SJCRH30 (cell line): ENCODE data around the gene NKX2-2. TPM values are rescaled to one million over a fixed set of nuclear protein-coding genes. Genes with fewer than 3 reads are reported as not detected.

ENCODE experiments used
- DNase-seq, 2 experiments: peaks; one replicate each; pipeline ENCODE4 v3.0.0-alpha.2; 2015 to 2020
- H3K27ac ChIP-seq: fragments of 250-450 bp; sonication (Bioruptor Pico); 2 replicates; pipeline ENCODE4 v1.5.1; 2020; ENCODE audit warnings: mild to moderate bottlenecking, moderate library complexity
- H3K27me3 ChIP-seq: fragments of 250-450 bp; sonication (Bioruptor Pico); 2 replicates; pipeline ENCODE4 v1.5.1; 2020; ENCODE audit warnings: mild to moderate bottlenecking, moderate library complexity
- H3K36me3 ChIP-seq: fragments of 250-450 bp; sonication (Bioruptor Pico); 2 replicates; pipeline ENCODE4 v1.5.1; 2020; ENCODE audit warnings: mild to moderate bottlenecking, moderate library complexity
- H3K4me1 ChIP-seq: fragments of 250-450 bp; sonication (Bioruptor Pico); 2 replicates; pipeline ENCODE4 v1.5.1; 2020; ENCODE audit warnings: mild to moderate bottlenecking, moderate library complexity
- H3K4me3 ChIP-seq: fragments of 250-450 bp; sonication (Bioruptor Pico); 2 replicates; pipeline ENCODE4 v1.5.1; 2020; ENCODE audit warnings: mild to moderate bottlenecking, moderate library complexity
- H3K9me3 ChIP-seq: fragments of 250-450 bp; sonication (Bioruptor Pico); replicated peaks from 2 replicates; pipeline ENCODE4 v1.5.1; 2020; ENCODE audit warnings: mild to moderate bottlenecking, moderate library complexity
- total RNA-seq: library from RNA; depleted of rRNA; stranded (reverse); fragments of >200 nt; shearing (Covaris generic); gene quantifications from 2 replicates; pipeline ENCODE4 v1.2.3, GENCODE V29; 2014

NKX2-2 gene
- total RNA-seq, 1 experiment from 2014 or later: not detected

GRCh38 chr20:21516180-21516567, 2.3 kb upstream of the NKX2-2 start:
- no peaks in the 10 kb centered on the region for H3K9me3 ChIP-seq
- no peaks in the 10 kb centered on the region for H3K27me3 ChIP-seq
- no peak overlapping the region for H3K4me3 ChIP-seq
- no peak for DNase-seq
- no peaks in the 10 kb centered on the region for H3K4me1 ChIP-seq
- no peak overlapping the region for H3K27ac ChIP-seq
- no peaks in the 10 kb centered on the region for H3K36me3 ChIP-seq

GRCh38 chr20:21515300-21516179, 1.7 kb upstream of the NKX2-2 start:
- no peak for DNase-seq
- Histone ChIP-seq H3K4me3 (no peak overlapping the region), H3K27me3 (no peaks in the 10 kb centered on the region), H3K9me3 (no peaks in the 10 kb centered on the region), H3K4me1 (no peaks in the 10 kb centered on the region), H3K36me3 (no peaks in the 10 kb centered on the region), H3K27ac (no peak overlapping the region)

- Histone ChIP-seq H3K27ac (no peak overlapping the region), H3K4me1 (no peaks in the 10 kb centered on the region), H3K27me3 (no peaks in the 10 kb centered on the region), H3K4me3 (peak overlapping the region; percentile 32), H3K9me3 (no peaks in the 10 kb centered on the region), H3K36me3 (no peaks in the 10 kb centered on the region)
- no peak for DNase-seq
Measured at GRCh38 chr20:21514553-21515251, 838 bp upstream of the NKX2-2 start.

- Histone ChIP-seq H3K36me3 (no peaks in the 10 kb centered on the region), H3K9me3 (no peaks in the 10 kb centered on the region), H3K4me3 (no peak overlapping the region), H3K27ac (no peak overlapping the region), H3K27me3 (no peaks in the 10 kb centered on the region), H3K4me1 (no peaks in the 10 kb centered on the region)
- DNase-seq: no peak
Measured at GRCh38 chr20:21513181-21513663, 642 bp downstream of the NKX2-2 start.

GRCh38 chr20:21512634-21513180, 1.2 kb downstream of the NKX2-2 start:
- H3K27ac ChIP-seq: no peak overlapping the region
- H3K27me3 ChIP-seq: no peaks in the 10 kb centered on the region
- DNase-seq: no peak
- no peak overlapping the region for H3K4me3 ChIP-seq
- no peaks in the 10 kb centered on the region for H3K9me3 ChIP-seq
- no peaks in the 10 kb centered on the region for H3K36me3 ChIP-seq
- H3K4me1 ChIP-seq: no peaks in the 10 kb centered on the region

- DNase-seq: no peak
- H3K4me1 ChIP-seq: no peaks in the 10 kb centered on the region
- no peaks in the 10 kb centered on the region for H3K36me3 ChIP-seq
- no peaks in the 10 kb centered on the region for H3K9me3 ChIP-seq
- H3K4me3 ChIP-seq: no peak overlapping the region
- no peak overlapping the region for H3K27ac ChIP-seq
- no peaks in the 10 kb centered on the region for H3K27me3 ChIP-seq
Measured at GRCh38 chr20:21511850-21512633, 1.8 kb downstream of the NKX2-2 start.

- Histone ChIP-seq H3K36me3 (no peaks in the 10 kb centered on the region), H3K9me3 (no peaks in the 10 kb centered on the region), H3K27me3 (no peaks in the 10 kb centered on the region), H3K27ac (no peak overlapping the region), H3K4me1 (no peaks in the 10 kb centered on the region), H3K4me3 (no peak overlapping the region)
- DNase-seq: no peak
Measured at GRCh38 chr20:21511485-21511849, 2.4 kb downstream of the NKX2-2 start.

- Histone ChIP-seq H3K27me3 (no peaks in the 10 kb centered on the region), H3K9me3 (no peaks in the 10 kb centered on the region), H3K4me1 (no peaks in the 10 kb centered on the region), H3K27ac (no peak overlapping the region), H3K36me3 (no peaks in the 10 kb centered on the region), H3K4me3 (no peak overlapping the region)
- no peak for DNase-seq
Measured at GRCh38 chr20:21510414-21511384, 3.2 kb downstream of the NKX2-2 start.

- Histone ChIP-seq H3K4me1 (no peaks in the 10 kb centered on the region), H3K27ac (no peak overlapping the region), H3K36me3 (no peaks in the 10 kb centered on the region), H3K9me3 (no peaks in the 10 kb centered on the region), H3K27me3 (no peaks in the 10 kb centered on the region), H3K4me3 (no peak overlapping the region)
- DNase-seq: no peak
Measured at GRCh38 chr20:21509597-21510371, 4.1 kb downstream of the NKX2-2 start.

- Histone ChIP-seq H3K36me3 (no peaks in the 10 kb centered on the region), H3K4me3 (no peak overlapping the region), H3K9me3 (no peaks in the 10 kb centered on the region), H3K4me1 (no peaks in the 10 kb centered on the region), H3K27me3 (no peaks in the 10 kb centered on the region), H3K27ac (no peak overlapping the region)
- DNase-seq: no peak
Measured at GRCh38 chr20:21509079-21509596, 4.7 kb downstream of the NKX2-2 start.

- Histone ChIP-seq H3K4me3 (no peak overlapping the region), H3K27ac (no peak overlapping the region), H3K27me3 (no peaks in the 10 kb centered on the region), H3K4me1 (no peaks in the 10 kb centered on the region), H3K9me3 (no peaks in the 10 kb centered on the region), H3K36me3 (no peaks in the 10 kb centered on the region)
- no peak for DNase-seq
Measured at GRCh38 chr20:21508230-21509078, 5.4 kb downstream of the NKX2-2 start.

- no peak for DNase-seq
- Histone ChIP-seq H3K4me1 (no peaks in the 10 kb centered on the region), H3K36me3 (no peaks in the 10 kb centered on the region), H3K9me3 (no peaks in the 10 kb centered on the region), H3K4me3 (no peak overlapping the region), H3K27me3 (no peaks in the 10 kb centered on the region), H3K27ac (no peak overlapping the region)
Measured at GRCh38 chr20:21507400-21508229, 6.2 kb downstream of the NKX2-2 start.
